C4-2B (cell line): ENCODE results near the gene COL23A1.

ENCODE experiments used
- CTCF ChIP-seq: fragments of 450-650 bp; conservative IDR thresholded peaks from 2 replicates; pipeline ENCODE4 v1.5.1; 2017; ENCODE audit warnings: mild to moderate bottlenecking
- ZFX ChIP-seq: fragments of 450-650 bp; IDR thresholded peaks from 2 replicates; pipeline ENCODE4 v1.6.1; 2017

DNA sequence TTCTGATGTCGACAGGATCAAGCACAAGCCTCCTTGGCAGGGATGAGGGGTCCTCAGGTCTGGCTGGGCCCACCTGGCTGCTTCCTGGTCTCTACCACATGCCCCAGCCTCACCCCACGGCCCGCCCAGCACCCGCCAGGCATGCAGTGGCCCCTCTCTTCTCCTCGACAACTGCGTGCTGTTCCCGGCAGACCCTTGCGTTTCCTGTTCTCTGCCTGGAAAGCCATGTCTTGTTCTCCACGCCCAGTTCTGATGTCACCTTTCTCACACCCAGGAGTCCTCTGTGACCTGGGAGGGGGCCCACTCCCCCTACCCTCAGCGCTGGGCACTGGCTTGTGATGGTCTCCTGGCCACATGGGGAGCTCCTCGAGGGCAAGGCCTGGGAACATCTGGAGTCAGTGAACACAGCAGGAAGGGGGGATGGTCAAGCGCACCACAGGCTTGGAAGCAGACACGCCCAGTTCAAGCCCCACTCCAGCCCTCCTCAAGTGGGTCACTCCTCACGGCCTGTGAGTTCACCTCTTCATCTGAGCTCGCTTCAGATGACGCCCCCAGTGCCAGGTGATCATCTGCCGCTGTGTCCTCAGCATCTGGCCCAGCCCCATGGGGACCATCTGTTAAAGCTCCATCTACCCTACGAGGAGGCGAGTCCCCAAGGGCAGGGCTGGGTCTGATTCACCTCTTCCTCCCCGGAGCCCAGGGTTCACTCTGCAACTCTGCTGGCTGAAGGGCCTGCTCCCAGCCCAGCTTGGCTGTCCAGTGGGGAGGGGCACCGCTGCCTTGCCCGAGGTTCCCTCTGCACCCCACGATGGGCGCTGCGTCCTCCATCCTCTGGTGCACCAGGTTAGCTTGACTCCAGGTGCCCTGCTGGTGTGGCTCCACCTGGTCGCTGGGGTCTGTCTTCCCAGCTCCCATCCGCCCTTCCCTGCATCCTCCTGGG lies 224.4 kb downstream of the COL23A1 start:
- TF ChIP-seq CTCF (no peak), ZFX (no peak)
